HG02798 (cell line): ENCODE data around the gene RASSF3.

ENCODE experiments used
- ATAC-seq: cut with Tn5 transposase; IDR thresholded peaks from one replicate; pipeline ENCODE4 v1.9.1; 2021; ENCODE audit warnings: mild to moderate bottlenecking; ENCODE audit not compliant: unreplicated experiment, poor library complexity

Gene RASSF3

DNA sequence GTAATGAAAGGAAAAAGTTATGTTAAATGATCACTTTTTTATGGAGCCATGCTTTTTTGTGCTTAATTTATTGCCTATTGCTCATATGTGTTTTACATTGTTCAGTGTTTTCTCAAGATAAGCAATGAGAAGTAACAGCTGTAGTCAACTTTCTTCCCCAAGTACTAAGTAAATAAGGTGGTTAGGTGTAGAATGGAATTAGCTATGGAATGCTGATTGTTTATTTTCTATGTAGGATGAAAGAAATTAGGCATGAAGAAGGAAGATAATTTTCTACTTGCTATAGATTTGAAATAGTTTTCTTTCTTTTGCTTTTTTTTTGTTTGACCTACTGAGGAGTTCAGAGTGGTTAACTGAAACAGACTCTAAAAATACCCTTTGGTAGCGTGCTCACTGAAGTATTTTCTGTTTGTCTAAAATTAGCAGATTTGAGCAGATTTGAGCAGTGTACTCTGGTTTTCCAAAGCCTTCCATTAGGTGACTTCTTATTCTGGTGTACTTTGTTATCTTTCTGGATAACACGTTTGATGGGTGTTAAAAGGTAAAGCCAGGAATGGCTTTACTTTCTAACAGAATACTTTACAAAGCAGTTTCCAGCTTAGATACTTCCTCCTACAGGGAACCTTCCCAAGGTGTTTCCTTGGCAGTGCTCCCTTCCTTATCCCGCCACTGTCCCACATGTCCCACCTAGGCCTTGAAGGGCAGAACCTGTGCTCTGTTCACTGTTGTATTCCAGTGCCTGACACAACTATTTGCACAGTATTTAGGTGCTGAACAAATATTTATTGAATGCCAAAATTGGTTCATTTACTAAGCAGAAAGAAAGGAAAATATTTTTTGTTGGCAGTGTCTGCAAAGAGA, 56.0 kb downstream of the RASSF3 start:
- ATAC-seq: peak; percentile 30

DNA sequence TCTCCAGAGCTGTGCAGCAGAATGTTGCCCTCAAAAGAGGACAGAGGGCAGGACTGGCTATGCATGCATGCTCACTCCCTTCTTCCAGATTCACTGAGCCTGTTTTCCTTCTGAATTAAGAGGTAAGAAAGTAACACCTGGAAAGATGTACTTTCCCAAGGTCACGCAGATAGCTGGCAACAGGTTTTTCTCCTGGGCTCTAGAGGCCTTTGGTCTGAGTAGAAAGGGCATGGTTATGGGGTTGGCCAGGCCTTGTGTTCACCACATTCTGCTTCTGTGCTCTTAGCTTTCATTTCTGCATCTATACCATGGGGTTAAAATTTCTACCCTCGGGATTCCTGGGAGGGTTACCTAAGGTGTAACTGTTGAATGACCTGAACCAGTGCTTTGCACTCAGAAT, 57.5 kb downstream of the RASSF3 start:
- ATAC-seq: no peak

- peak; percentile 68 for ATAC-seq
Observed at GRCh38 chr12:64669270-64669842, 59.1 kb downstream of the RASSF3 start.

- ATAC-seq: no peak
Observed at GRCh38 chr12:64670019-64670418, 59.7 kb downstream of the RASSF3 start.

- no peak for ATAC-seq
Observed at GRCh38 chr12:64670919-64671639, 60.8 kb downstream of the RASSF3 start.

GRCh38 chr12:64671681-64672080, 61.4 kb downstream of the RASSF3 start:
- ATAC-seq: no peak

DNA sequence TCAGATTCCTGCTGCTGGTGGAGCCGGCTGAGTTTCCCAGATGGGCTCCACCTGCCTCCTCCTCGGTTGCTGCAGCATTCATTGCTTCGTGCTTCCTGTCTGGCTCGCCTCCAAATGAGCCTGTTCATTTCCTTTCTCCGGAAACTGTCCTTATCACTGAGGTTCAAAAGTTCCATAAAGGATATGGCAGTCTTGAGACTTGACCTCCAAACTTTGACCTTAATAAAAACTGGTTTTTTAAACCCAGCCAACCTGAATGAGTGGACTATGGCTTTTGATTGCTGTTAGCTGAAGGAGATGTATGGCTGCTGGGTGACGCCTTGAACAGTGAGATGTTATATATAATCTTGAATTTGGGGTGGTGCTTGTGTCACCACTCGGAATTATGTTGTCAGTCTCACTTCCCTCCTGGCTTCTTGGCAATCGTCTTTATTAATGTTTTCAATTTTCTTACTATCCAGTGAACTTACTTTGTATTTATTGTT, 62.7 kb downstream of the RASSF3 start:
- no peak for ATAC-seq

- no peak for ATAC-seq
Observed at GRCh38 chr12:64673490-64674169, 63.3 kb downstream of the RASSF3 start.

DNA sequence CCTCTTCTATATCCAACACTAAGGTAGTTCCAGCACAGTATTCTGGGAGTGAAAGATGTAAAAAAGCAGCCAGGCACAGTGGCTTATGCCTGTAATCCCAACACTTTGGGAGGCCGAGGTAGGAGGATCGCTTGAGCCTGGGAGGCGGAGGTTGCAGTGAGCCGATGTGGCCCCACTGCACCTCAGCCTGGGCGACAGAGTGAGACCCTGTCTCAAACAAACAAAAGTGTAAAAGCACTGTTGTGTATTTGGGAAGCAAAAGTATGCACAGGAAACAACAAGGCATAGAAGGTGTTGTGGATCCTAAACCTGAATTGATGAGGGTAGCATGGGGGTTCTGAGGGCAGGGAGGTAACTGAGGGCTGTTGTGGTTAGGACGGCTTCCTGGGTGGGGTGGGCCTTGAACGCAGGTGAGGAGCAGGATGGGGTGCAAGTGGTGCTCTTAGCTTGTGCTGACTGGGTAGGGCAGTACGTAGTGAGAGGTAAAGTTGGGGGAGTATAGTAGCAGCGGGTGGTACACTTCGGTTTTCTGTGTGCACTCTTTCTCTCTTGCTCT, 64.2 kb downstream of the RASSF3 start:
- ATAC-seq: no peak

GRCh38 chr12:64675795-64676194, 65.5 kb downstream of the RASSF3 start:
- no peak for ATAC-seq

DNA sequence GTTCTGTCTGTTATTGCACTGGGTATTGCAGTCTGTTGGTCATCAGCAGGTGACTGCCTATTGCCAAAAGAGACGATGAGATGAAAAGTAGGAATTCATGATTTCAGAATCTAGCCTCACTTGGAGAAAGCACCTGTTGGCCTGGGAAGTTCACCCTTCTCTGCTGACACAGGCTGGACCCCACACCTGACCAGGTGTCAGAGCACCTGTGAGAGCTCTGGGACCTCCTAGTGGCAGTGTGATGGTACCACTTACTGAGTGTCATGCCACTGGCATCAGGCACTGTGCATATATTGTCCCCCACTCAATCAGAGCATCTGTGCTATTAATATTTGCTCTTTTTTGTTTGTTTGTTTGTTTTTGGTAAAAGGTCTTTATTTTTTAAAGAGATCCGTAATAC, 68.0 kb downstream of the RASSF3 start:
- ATAC-seq: no peak

GRCh38 chr12:64678835-64679234, 68.5 kb downstream of the RASSF3 start:
- no peak for ATAC-seq

DNA sequence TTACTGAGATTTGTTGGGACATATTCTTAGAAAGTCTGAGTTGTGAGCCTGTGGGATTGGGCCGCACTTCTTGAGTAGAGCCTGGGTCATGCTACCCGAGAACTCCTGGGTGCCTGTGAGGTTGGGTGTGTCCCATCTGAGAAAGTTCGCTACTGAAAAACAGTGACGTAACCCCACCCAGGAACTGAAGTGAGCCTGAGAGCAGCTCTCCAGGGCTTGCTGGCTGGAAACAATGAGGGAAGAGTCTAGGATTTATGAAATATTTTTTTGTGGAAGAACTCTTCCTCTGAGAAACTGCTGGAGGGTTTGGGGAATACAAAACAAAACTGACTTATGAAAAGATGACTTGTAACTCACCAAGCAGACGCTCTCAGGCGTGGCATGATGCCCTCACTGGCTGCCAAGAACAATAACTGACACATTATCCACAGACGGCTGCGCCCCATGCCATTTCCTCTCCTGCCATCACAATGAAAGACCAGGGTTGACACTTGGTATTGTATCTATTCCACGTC, 69.2 kb downstream of the RASSF3 start:
- peak; percentile 43 for ATAC-seq

- ATAC-seq: no peak
Observed at GRCh38 chr12:64680235-64680634, 69.9 kb downstream of the RASSF3 start.

GRCh38 chr12:64681200-64682052, 71.1 kb downstream of the RASSF3 start:
- no peak for ATAC-seq

DNA sequence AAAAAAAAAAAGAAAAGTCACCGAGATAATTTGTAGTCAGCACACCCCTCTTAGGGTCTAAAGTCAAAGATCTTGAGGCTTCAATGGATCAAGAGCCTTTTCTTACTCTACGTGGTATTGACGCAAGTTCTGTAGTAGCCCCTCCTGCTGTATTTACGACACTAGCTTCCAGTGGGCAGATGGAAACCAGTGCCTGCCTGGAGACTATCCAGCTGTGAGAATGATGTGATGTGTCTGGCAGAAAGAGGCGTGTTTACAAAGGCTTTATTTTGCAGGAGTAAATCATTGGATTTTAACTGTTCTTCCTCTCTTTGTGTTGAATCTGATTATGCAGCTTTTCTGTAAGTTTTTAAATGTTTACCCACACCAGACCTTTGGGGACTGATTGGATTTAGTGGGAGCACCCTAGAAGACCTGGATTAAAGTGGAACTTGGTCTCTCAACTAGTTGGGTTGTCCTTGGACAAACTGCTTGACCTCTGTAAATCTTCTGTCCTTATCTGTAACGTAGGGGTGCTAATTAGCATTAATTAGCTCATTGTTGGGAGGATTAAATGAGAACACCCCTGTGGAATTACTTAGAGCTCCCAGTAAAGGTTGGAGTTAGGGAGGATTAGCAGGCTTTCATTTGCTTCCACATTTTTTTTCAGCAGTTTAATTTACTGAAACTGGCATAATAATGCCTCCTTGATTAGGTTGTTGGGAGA, 72.4 kb downstream of the RASSF3 start:
- no peak for ATAC-seq

- ATAC-seq: no peak
Observed at GRCh38 chr12:64683816-64684543, 73.7 kb downstream of the RASSF3 start.

- ATAC-seq: no peak
Observed at GRCh38 chr12:64685050-64685449, 74.8 kb downstream of the RASSF3 start.
